ENCODE results near the gene FAXDC2.

- no peak for TF ChIP-seq CTCF (IDR thresholded peaks at IDR 0.05)
- no peak for TF ChIP-seq POLR2A (IDR thresholded peaks at IDR 0.05)
Observed at GRCh38 chr5:154844809-154845208, 5.6 kb downstream of the FAXDC2 start.

Data from ovary (tissue), 3 donors.